ENCODE data around the gene RETSAT.

DNA sequence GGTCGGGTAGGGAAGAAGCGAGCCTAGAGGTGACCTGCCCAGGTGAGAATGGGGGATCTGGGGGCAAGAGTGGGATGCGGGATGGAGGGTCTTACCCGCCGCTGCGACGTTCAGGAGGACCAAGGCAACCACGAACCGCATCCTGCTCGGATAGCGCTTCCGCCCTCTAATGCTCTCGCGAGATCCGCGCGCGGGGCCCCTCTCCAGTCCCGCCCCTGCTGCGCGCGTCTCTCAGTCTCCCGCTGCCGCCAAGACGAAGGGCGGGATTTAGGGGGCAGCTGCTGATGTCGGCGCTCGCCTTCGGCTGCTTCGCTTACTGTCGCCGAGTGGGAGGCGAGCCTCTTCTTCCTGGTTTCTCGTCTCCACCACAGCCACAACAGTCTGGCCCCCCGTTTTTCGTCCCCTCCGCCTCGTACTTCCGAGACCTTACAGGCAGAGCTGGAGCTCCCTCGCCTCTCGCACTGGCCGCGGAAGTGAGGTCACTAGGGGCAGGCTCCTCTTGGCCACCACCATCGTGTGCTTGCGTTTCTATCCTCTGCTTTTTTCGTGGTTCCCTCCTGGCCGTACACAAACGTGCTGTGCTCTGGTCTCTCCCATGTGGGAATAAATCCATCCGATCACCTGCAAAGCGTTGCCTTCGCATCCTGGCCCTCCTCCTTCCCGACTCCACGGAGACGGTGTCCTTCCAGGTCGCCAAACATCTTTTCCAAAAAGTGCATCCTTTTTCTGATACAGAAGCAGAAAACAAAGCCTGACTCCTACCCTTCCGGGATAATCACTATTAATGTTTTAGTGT is 26.3 kb downstream of the RETSAT start, which contains the start of gene TGOLN2:
- peak; percentile 97 for TF ChIP-seq POLR2A (IDR thresholded peaks at IDR 0.05; ENCODE audit: low read depth, low read length)
- TF ChIP-seq, protein P1, sequence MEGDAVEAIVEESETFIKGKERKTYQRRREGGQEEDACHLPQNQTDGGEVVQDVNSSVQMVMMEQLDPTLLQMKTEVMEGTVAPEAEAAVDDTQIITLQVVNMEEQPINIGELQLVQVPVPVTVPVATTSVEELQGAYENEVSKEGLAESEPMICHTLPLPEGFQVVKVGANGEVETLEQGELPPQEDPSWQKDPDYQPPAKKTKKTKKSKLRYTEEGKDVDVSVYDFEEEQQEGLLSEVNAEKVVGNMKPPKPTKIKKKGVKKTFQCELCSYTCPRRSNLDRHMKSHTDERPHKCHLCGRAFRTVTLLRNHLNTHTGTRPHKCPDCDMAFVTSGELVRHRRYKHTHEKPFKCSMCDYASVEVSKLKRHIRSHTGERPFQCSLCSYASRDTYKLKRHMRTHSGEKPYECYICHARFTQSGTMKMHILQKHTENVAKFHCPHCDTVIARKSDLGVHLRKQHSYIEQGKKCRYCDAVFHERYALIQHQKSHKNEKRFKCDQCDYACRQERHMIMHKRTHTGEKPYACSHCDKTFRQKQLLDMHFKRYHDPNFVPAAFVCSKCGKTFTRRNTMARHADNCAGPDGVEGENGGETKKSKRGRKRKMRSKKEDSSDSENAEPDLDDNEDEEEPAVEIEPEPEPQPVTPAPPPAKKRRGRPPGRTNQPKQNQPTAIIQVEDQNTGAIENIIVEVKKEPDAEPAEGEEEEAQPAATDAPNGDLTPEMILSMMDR (conservative IDR thresholded peaks at IDR 0.05; ENCODE audit: low read depth, low read length), result no peak
- no peak for TF ChIP-seq RAD21 (IDR thresholded peaks at IDR 0.05; ENCODE audit: low read length)

Measured in IMR-90 (cell line).